Colonic mucosa (tissue), 4 donors: Measurements from ENCODE around the gene ATP2C2. TPM values are rescaled to one million over a fixed set of nuclear protein-coding genes. Genes with fewer than 3 reads are reported as not detected.

Source experiments
- DNase-seq: peaks from one replicate; pipeline ENCODE4 v3.0.0-alpha.2; 2020
- H3K27ac ChIP-seq: fragments of 200-600 bp; one replicate; pipeline ENCODE4 v1.8.0; 2021
- H3K27me3 ChIP-seq: fragments of 200-600 bp; one replicate; pipeline ENCODE4 v1.8.0; 2021
- H3K36me3 ChIP-seq: fragments of 200-600 bp; one replicate; pipeline ENCODE4 v1.8.0; 2021
- H3K4me1 ChIP-seq: fragments of 200-600 bp; one replicate; pipeline ENCODE4 v1.8.0; 2021; ENCODE audit warnings: mild to moderate bottlenecking
- H3K4me3 ChIP-seq: fragments of 200-600 bp; one replicate; pipeline ENCODE4 v1.8.0; 2021
- H3K9ac ChIP-seq, 2 donors: one replicate each; pipeline ENCODE4 v1.7.0; 2013; ENCODE audit warnings: control low read depth in 2 of 2, low read depth in 2 of 2, low read length in 2 of 2
- H3K9me3 ChIP-seq: fragments of 200-600 bp; one replicate; pipeline ENCODE4 v1.8.0; 2021
- intact Hi-C: fragments of 100-400 bp; cut with DNase I; formaldehyde crosslinking; loops from one replicate; pipeline ENCODE4 v1.14.1; 2022
- total RNA-seq, 2 donors: library from RNA; stranded (reverse); fragmentation: NEBNext Ultra II Directional in 1 of 2; extraction: Animal tissue kit (Norgen Biotek cat#: 25700) in 1 of 2; gene quantifications; one replicate each; pipeline ENCODE4 v1.2.1, GENCODE V29; 2021
- TF ChIP-seq, protein P1 (sequence below): fragments of 200-600 bp; IDR thresholded peaks from one replicate; pipeline ENCODE4 v1.8.0; 2022; ENCODE audit warnings: antibody characterized with exemption, mild to moderate bottlenecking
- donor health status: healthy.
- donor health status: DM: no; HTN: no; CAD: no.
- donor health status: DM: no; HTN: no; CAD: no.

The ATP2C2 gene
- total RNA-seq, 2 donors from 2014 or later: 126 to 220 TPM

DNA sequence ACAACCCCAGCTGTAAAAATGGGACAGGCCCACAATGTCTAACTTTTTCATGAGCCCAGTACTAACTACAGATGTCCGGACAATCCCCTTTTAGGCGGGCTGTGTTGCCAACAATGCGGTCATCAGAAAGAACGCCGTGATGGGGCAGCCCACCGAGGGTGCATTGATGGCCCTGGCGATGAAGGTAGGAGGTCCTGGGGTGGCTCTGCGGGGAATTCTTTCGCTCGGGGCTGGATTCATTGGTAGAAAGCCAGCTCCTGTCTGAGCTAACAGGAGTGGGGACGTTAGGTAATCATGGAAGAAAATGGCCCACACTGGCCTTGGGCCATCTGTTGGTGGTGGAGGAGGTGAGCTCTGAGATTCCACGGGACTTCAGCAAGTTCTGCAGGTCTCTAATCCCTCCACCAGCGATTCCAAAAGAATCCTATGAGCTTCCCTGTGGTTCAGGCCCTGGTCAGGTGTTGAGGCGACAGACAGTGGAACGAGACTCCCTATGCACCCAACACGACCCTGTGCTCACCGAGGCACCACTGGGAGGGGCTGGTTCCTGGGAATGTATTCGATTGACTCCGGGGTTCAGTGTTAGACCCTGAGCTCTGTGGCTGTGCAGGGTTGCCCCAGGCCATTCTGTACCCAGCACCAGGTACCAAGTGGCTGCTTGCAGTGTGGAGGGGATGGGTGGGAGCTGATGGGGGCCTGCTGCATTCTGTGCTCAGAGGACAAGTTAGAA is 74.2 kb downstream of the ATP2C2 start:
- TF ChIP-seq, protein P1, sequence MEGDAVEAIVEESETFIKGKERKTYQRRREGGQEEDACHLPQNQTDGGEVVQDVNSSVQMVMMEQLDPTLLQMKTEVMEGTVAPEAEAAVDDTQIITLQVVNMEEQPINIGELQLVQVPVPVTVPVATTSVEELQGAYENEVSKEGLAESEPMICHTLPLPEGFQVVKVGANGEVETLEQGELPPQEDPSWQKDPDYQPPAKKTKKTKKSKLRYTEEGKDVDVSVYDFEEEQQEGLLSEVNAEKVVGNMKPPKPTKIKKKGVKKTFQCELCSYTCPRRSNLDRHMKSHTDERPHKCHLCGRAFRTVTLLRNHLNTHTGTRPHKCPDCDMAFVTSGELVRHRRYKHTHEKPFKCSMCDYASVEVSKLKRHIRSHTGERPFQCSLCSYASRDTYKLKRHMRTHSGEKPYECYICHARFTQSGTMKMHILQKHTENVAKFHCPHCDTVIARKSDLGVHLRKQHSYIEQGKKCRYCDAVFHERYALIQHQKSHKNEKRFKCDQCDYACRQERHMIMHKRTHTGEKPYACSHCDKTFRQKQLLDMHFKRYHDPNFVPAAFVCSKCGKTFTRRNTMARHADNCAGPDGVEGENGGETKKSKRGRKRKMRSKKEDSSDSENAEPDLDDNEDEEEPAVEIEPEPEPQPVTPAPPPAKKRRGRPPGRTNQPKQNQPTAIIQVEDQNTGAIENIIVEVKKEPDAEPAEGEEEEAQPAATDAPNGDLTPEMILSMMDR: no peak

DNA sequence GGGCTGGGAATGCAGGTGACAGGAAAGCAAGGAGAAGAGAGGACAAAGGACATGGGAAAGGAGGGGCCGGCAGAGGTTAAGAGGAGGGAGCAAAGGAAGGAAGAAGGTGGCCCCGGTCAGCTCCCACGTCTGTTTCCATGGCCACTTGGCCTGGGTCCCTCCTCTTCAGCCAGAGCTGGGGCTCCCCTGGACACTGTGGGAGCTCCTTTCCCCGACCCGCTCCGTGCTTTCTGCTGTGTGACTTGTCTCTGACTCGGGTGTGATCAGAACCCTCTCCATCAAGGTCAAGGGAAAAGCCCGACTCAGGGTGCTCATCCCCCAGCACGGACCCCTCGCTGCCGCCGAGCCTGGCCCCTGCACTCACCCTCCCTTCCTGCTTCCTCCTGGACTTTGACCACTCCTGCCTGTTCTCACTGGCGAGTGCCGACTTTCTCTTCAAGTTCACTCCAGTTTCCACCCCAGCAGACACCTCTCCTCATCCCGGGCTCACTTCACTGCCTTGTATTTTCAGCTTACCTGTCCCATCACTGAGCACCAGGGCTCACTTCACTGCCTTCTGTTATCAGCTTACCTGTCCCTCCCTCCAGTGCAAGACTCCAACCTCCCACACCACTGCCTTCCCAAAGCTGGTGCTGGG is 74.9 kb downstream of the ATP2C2 start:
- DNase-seq: peak; percentile 80
- Histone ChIP-seq H3K36me3 (no peaks in the 10 kb centered on the region), H3K9me3 (no peaks in the 10 kb centered on the region), H3K4me3 (no peak overlapping the region), H3K9ac (peak overlapping the region in 1 of 2 donors; percentile 66), H3K27ac (peak overlapping the region; percentile 32), H3K4me1 (peaks cover 5% of the 10 kb centered on the region), H3K27me3 (no peaks in the 10 kb centered on the region)
- intact Hi-C loops: no loop called here
- TF ChIP-seq, protein P1: no peak

More for the DNA sequence above, 74.2 kb downstream of the ATP2C2 start:
- intact Hi-C loops: no loop called here
- H3K9ac ChIP-seq: peak overlapping the region in 1 of 2 donors; percentile 66
- no peak overlapping the region for H3K4me3 ChIP-seq
- H3K27ac ChIP-seq: peak overlapping the region; percentile 32
- peaks cover 5% of the 10 kb centered on the region for H3K4me1 ChIP-seq
- no peaks in the 10 kb centered on the region for H3K9me3 ChIP-seq
- no peak for DNase-seq
- no peaks in the 10 kb centered on the region for H3K36me3 ChIP-seq
- no peaks in the 10 kb centered on the region for H3K27me3 ChIP-seq

DNA sequence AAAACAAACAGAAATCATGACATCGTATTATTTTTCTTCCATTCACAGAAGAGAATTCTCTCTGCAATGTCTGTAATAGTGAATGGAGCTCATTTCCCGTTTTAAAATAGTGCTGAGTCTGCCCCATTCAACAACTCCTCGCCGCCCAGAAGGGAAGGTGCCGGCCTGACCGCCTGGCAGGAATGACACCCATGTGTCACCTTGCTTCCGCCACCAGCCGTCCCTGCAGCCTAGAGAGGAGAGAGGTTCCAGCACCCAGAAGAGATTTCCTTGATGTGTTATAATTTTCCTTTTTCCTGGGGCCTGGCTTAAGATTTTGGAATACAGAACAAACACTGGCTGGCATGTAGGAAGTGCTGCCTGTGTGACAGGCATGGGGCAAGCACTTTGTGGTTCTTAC is 76.1 kb downstream of the ATP2C2 start:
- intact Hi-C loops: no loop called here
- Histone ChIP-seq H3K27me3 (no peaks in the 10 kb centered on the region), H3K9ac (no peak overlapping the region)

DNA sequence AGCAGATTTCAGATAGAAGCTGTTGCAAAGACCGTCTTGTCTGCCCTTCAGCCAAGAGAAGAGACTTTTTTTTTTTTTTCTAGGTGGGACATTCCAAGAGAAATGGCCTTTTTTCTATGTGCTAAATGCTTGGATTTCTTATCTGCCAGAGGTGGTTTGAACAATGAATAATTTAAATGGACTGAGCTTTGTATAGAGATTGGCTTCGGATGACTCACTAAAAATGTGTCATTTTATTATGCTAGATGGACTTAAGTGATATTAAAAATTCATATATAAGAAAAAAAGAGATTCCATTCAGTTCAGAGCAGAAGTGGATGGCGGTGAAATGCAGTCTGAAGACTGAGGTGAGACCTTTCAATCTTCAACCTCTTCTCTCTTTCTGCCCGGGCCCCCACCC is 77.7 kb downstream of the ATP2C2 start:
- DNase-seq: no peak
- Histone ChIP-seq H3K27me3 (no peaks in the 10 kb centered on the region), H3K4me3 (no peak overlapping the region), H3K4me1 (peaks cover 5% of the 10 kb centered on the region), H3K36me3 (no peaks in the 10 kb centered on the region), H3K9ac (no peak overlapping the region), H3K27ac (no peak overlapping the region), H3K9me3 (no peaks in the 10 kb centered on the region)
- TF ChIP-seq, protein P1: no peak
- intact Hi-C loops: no loop called here

More for the DNA sequence above, 76.1 kb downstream of the ATP2C2 start:
- H3K27ac ChIP-seq: no peak overlapping the region
- DNase-seq: no peak
- no peaks in the 10 kb centered on the region for H3K36me3 ChIP-seq
- no peaks in the 10 kb centered on the region for H3K9me3 ChIP-seq
- TF ChIP-seq, protein P1: no peak
- no peak overlapping the region for H3K4me3 ChIP-seq
- peaks cover 5% of the 10 kb centered on the region for H3K4me1 ChIP-seq

DNA sequence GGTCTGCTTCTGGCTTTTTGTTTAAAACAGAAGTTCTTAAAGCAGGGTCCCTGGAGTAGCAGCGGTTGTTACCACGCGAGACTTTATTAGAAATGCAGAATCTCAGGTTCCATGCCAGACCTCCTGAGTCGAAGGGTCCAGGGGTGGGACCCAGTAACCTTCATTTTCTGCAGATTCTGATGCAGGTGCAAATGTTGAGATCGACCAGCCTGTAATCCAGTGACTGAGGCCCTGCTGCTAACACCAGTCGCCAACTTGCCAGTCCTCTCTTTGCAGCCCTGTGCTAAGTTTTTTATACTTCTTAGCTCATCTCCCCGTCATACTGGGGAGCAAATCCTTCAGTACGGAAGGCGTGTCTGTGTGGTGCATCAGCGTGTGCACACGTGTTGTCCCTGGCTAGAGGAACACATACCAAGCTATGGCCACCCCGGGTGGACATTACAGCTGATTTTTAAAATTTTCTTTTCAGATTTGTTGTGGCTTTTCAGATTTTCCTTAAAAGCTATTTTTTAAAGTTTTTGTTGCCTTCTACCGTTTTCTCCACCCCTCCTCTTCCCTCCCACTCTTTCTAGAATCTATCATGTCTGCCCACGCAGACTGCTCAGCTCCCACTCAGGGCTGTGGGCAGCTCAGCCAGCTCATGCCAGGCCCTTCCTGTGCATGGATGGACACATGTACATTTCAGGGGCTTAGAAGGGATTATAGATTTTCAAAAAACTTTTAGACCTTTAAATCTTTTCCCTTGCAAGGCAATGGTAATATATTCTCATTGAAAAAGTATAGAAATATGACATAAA is 78.5 kb downstream of the ATP2C2 start:
- H3K9ac ChIP-seq: no peak overlapping the region
- H3K4me1 ChIP-seq: peaks cover 5% of the 10 kb centered on the region
- no peaks in the 10 kb centered on the region for H3K36me3 ChIP-seq
- intact Hi-C loops: no loop called here
- no peaks in the 10 kb centered on the region for H3K9me3 ChIP-seq
- DNase-seq: no peak
- H3K27ac ChIP-seq: no peak overlapping the region
- H3K27me3 ChIP-seq: no peaks in the 10 kb centered on the region
- no peak overlapping the region for H3K4me3 ChIP-seq
- TF ChIP-seq, protein P1: no peak
